Activated T-cell treated with anti-CD3 and anti-CD28 coated beads, Interleukin-2, amount 50 U/mL, for 24 hours (primary cell): ENCODE measurements around the gene ALK.

Experiments
- DNase-seq: peaks from one replicate; pipeline ENCODE4 v3.0.0-alpha.2; 2020
- H3K27ac Mint-ChIP-seq: 2 replicates; pipeline ENCODE4 v1.8.0; 2020; ENCODE audit warnings: mild to moderate bottlenecking, mixed read lengths
- H3K27me3 Mint-ChIP-seq: 2 replicates; pipeline ENCODE4 v1.8.0; 2020; ENCODE audit warnings: mixed read lengths
- H3K36me3 Mint-ChIP-seq: 2 replicates; pipeline ENCODE4 v1.8.0; 2020; ENCODE audit warnings: low read depth, mixed read lengths
- H3K4me1 Mint-ChIP-seq: 2 replicates; pipeline ENCODE4 v1.8.0; 2020; ENCODE audit warnings: low read depth, mixed read lengths
- H3K4me3 Mint-ChIP-seq: 2 replicates; pipeline ENCODE4 v1.8.0; 2020; ENCODE audit warnings: mild to moderate bottlenecking, moderate library complexity, mixed read lengths
- H3K9me3 Mint-ChIP-seq: 2 replicates; pipeline ENCODE4 v1.8.0; 2020; ENCODE audit warnings: mixed read lengths

The ALK gene

GRCh38 chr2:29159125-29159524, 762.3 kb downstream of the ALK start:
- Mint-ChIP-seq H3K9me3 (no peaks in the 10 kb centered on the region), H3K36me3 (peaks cover 88% of the 10 kb centered on the region)

GRCh38 chr2:29157131-29157530, 764.3 kb downstream of the ALK start:
- H3K36me3 Mint-ChIP-seq: peaks cover 92% of the 10 kb centered on the region
- no peak overlapping the region for H3K4me3 Mint-ChIP-seq
- no peak for DNase-seq

More at GRCh38 chr2:29159125-29159524, 762.3 kb downstream of the ALK start:
- DNase-seq: no peak
- no peak overlapping the region for H3K4me3 Mint-ChIP-seq
- no peaks in the 10 kb centered on the region for H3K4me1 Mint-ChIP-seq
- H3K27me3 Mint-ChIP-seq: no peaks in the 10 kb centered on the region
- no peak overlapping the region for H3K27ac Mint-ChIP-seq

GRCh38 chr2:29155578-29155977, 765.8 kb downstream of the ALK start:
- Mint-ChIP-seq H3K36me3 (peaks cover 86% of the 10 kb centered on the region), H3K9me3 (no peaks in the 10 kb centered on the region), H3K4me3 (no peak overlapping the region), H3K4me1 (no peaks in the 10 kb centered on the region), H3K27me3 (no peaks in the 10 kb centered on the region), H3K27ac (peak overlapping the region; percentile 2)
- DNase-seq: no peak

More at GRCh38 chr2:29157131-29157530, 764.3 kb downstream of the ALK start:
- H3K4me1 Mint-ChIP-seq: no peaks in the 10 kb centered on the region
- H3K9me3 Mint-ChIP-seq: no peaks in the 10 kb centered on the region
- H3K27ac Mint-ChIP-seq: no peak overlapping the region
- H3K27me3 Mint-ChIP-seq: no peaks in the 10 kb centered on the region

- no peak overlapping the region for H3K4me3 Mint-ChIP-seq
- peak overlapping the region; percentile 38 for H3K27ac Mint-ChIP-seq
- no peaks in the 10 kb centered on the region for H3K27me3 Mint-ChIP-seq
- no peak for DNase-seq
- no peaks in the 10 kb centered on the region for H3K9me3 Mint-ChIP-seq
- peaks cover 2% of the 10 kb centered on the region for H3K4me1 Mint-ChIP-seq
- peaks cover 79% of the 10 kb centered on the region for H3K36me3 Mint-ChIP-seq
These were observed 766.8 kb downstream of the ALK start for GRCh38 chr2:29154610-29155009.

DNA sequence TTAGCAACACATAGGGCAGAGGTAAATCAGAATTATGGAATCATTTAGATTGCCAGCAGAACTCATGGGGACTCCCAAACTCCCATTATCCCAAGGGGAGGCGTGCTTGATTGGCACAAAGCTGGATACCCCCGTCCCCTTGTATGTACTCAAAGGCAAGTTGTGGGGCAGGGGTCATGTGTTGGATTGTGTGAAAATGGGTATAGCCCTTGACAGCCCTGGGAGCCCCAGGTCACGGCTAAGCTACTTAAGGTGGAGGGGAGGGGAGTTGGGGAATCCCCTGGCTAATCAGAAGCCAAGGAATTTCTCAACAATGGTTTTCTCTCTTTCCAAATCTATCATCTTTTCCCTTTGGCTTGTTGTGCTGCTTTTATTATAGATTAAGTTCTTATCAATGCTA, 773.4 kb downstream of the ALK start:
- no peak overlapping the region for H3K4me3 Mint-ChIP-seq
- no peaks in the 10 kb centered on the region for H3K9me3 Mint-ChIP-seq
- DNase-seq: no peak
- peaks cover 2% of the 10 kb centered on the region for H3K4me1 Mint-ChIP-seq
- H3K36me3 Mint-ChIP-seq: peaks cover 62% of the 10 kb centered on the region
- H3K27ac Mint-ChIP-seq: no peak overlapping the region
- no peaks in the 10 kb centered on the region for H3K27me3 Mint-ChIP-seq

GRCh38 chr2:29146197-29146596, 775.2 kb downstream of the ALK start:
- no peaks in the 10 kb centered on the region for H3K27me3 Mint-ChIP-seq
- peaks cover 60% of the 10 kb centered on the region for H3K36me3 Mint-ChIP-seq
- DNase-seq: no peak
- H3K4me1 Mint-ChIP-seq: peaks cover 4% of the 10 kb centered on the region
- H3K9me3 Mint-ChIP-seq: no peaks in the 10 kb centered on the region
- H3K4me3 Mint-ChIP-seq: no peak overlapping the region
- peak overlapping the region; percentile 19 for H3K27ac Mint-ChIP-seq

DNA sequence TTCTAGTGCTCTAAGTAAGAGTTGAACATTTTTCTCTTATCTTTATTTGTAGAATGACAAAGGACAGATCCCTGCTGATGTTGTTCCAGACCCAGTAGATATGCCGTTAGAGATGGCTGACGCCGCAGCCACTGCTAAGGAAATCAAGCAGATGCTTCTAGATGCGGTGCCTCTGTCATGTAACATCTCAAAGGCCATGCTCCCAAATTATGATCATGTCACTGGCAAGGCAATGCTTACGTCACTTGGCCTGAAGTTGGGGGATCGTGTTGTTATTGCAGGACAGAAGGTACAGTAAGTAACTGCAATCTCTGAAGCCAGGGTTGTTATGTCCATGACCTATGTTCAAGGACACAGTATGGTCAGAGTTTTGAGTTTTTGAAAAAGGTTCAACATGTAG, 777.7 kb downstream of the ALK start:
- no peaks in the 10 kb centered on the region for H3K27me3 Mint-ChIP-seq
- H3K9me3 Mint-ChIP-seq: peaks cover under 1% of the 10 kb centered on the region
- H3K36me3 Mint-ChIP-seq: peaks cover 71% of the 10 kb centered on the region
- DNase-seq: no peak
- H3K4me1 Mint-ChIP-seq: peaks cover 19% of the 10 kb centered on the region
- H3K27ac Mint-ChIP-seq: no peak overlapping the region
- H3K4me3 Mint-ChIP-seq: no peak overlapping the region
